Activated effector memory CD4-positive, alpha-beta T cell treated with anti-CD3 and anti-CD28 coated beads, Interleukin-2, amount 50 U/mL, for 16 hours (primary cell): ENCODE results near the gene SLFN12L.

Experiments used
- DNase-seq: peaks from one replicate; pipeline ENCODE4 v3.0.0-alpha.2; 2020

The SLFN12L gene

DNA sequence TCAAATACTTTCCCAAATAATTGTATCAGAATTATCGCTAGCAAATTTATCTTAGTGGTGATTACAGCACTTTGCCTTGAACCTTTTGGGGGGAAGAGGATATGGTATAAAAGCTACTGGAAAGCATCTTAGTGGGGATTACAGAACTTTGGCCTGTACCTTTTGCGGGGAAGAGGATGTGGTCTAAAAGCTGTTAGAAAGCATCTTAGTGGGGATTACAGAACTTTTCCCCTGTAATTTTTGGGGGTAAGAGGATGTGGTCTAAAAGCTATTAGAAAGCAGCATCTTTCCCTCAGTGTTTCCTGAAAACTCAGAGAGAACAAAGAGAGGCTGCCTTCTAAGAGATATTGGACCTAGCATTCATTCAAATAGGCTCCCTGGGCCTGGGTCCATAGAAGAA lies 109.2 kb downstream of the SLFN12L start:
- no peak for DNase-seq

DNA sequence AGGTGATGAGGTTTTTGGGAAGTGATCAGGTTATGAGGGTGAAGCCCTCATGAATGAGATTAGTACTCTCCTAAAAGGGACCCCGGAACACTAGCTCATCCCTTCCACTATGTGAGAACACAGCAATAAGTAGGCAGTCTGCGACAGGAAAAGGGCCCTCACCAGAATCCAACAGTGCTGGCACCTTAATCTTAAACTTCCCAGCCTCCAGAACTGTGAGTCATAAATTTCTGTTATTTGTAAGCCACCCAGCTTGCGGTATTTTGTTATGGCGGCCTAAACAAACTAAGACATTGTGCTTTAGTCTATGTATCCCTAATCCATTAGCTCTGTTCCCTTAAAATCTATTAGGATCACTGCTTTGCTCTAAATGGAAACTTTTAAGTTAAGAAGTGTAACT lies 113.7 kb downstream of the SLFN12L start:
- DNase-seq = no peak
